Testis (tissue), 2 donors: ENCODE results near the gene NELL1.

Experiments used
- CTCF ChIP-seq, 3 experiments: fragments of 450-650 bp in 2 of 3; fragments of 200-600 bp in 1 of 3; sonication (generic) in 1 of 3; IDR thresholded peaks; one replicate each; pipeline ENCODE4 v1.5.1; 2016 to 2019; ENCODE audit warnings: antibody characterized with exemption in 3 of 3, mild to moderate bottlenecking in 2 of 3, moderate library complexity in 1 of 3
- POLR2A ChIP-seq: fragments of 450-650 bp; IDR thresholded peaks from one replicate; pipeline ENCODE4 v1.6.1; 2017; ENCODE audit warnings: antibody characterized with exemption, mild to moderate bottlenecking, moderate library complexity

GRCh38 chr11:21541187-21541751 lies 871.9 kb downstream of the NELL1 start:
- TF ChIP-seq CTCF (IDR thresholded peaks at IDR 0.05) (no peak), POLR2A (no peak)
